ENCODE measurements around the gene CDH23. TPM values are rescaled to one million over a fixed set of nuclear protein-coding genes. Genes with fewer than 3 reads are reported as not detected.

CDH23 gene
- total and polyA plus RNA-seq, 2 donors from 2014 or later, result 1.1 to 6.4 TPM

DNA sequence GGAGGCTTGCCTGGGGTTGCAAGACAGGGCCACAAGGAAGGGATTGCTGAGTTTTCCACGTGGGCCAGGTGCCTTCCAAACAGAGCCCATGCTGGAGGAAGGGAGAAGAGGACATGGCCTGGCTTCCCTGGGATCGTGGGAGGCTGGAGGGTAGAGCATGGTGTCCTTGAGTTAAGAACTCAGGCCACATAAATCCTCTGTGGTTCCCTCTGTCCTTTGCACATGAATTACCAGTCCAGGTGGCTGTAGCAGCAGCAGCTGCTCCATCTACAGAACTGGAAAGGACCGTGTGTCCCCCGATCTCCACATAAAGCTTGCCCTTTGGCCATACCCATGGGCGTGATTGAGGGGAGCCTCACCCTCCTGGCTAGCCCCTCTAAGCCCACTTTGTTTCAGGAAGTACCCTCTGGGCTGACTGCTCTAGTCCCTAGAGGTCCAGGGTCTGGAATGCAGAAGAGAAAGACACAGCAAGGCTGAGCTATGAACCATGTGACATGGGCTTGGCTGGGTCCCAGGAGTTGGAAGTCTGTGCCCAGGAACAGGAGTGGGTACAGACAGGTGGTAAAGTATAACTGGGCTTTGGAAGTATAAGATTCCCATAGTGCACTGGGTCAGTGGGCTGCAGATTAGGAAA is 237.9 kb downstream of the CDH23 start:
- H3K9ac ChIP-seq (ENCODE audit: low read length in 3 of 3), result no peak overlapping the region
- no peaks in the 10 kb centered on the region for H3K9me3 ChIP-seq (ENCODE audit: control insufficient read depth in 2 of 3, insufficient read depth in 1 of 3, low read length in 3 of 3)
- FAIRE-seq, result no peak
- intact Hi-C loops (cut with DNase I), result no loop called here
- H3K36me3 ChIP-seq (ENCODE audit: control insufficient read depth in 2 of 3, insufficient read depth in 3 of 3, low read length in 3 of 3), result no peaks in the 10 kb centered on the region
- no peak overlapping the region for H3K4me3 ChIP-seq (ENCODE audit: low read length in 3 of 3)
- peaks cover 0 to 35% (median 21%) of the 10 kb centered on the region in 3 donors for H3K4me1 ChIP-seq (ENCODE audit: control insufficient read depth in 2 of 3, insufficient read depth in 2 of 3, low read depth in 1 of 3, low read length in 3 of 3)
- H3K27ac ChIP-seq (ENCODE audit: low read depth in 2 of 2, low read length in 2 of 2), result peak overlapping the region; percentile 56 to 77
- DNase-seq, result no peak
- TF ChIP-seq CTCF (IDR thresholded peaks at IDR 0.05; ENCODE audit: borderline replicate concordance, extremely low read depth, insufficient read depth), result no peak
- no peaks in the 10 kb centered on the region for H3K27me3 ChIP-seq (ENCODE audit: control insufficient read depth, insufficient read depth, low read length)

GRCh38 chr10:71635251-71635866 is 238.6 kb downstream of the CDH23 start:
- intact Hi-C loops (cut with DNase I), result no loop called here
- no peaks in the 10 kb centered on the region for H3K36me3 ChIP-seq (ENCODE audit: control insufficient read depth in 2 of 3, insufficient read depth in 3 of 3, low read length in 3 of 3)
- peak overlapping the region; percentile 24 to 44 for H3K27ac ChIP-seq (ENCODE audit: low read depth in 2 of 2, low read length in 2 of 2)
- H3K4me1 ChIP-seq (ENCODE audit: control insufficient read depth in 2 of 3, insufficient read depth in 2 of 3, low read depth in 1 of 3, low read length in 3 of 3), result peaks cover 0 to 35% (median 21%) of the 10 kb centered on the region in 3 donors
- FAIRE-seq (no peak), DNase-seq (no peak)
- H3K9me3 ChIP-seq (ENCODE audit: control insufficient read depth in 2 of 3, insufficient read depth in 1 of 3, low read length in 3 of 3), result no peaks in the 10 kb centered on the region
- H3K27me3 ChIP-seq (ENCODE audit: control insufficient read depth, insufficient read depth, low read length), result no peaks in the 10 kb centered on the region
- no peak overlapping the region for H3K9ac ChIP-seq (ENCODE audit: low read length in 3 of 3)
- no peak overlapping the region for H3K4me3 ChIP-seq (ENCODE audit: low read length in 3 of 3)
- no peak for TF ChIP-seq CTCF (IDR thresholded peaks at IDR 0.05; ENCODE audit: borderline replicate concordance, extremely low read depth, insufficient read depth)

DNA sequence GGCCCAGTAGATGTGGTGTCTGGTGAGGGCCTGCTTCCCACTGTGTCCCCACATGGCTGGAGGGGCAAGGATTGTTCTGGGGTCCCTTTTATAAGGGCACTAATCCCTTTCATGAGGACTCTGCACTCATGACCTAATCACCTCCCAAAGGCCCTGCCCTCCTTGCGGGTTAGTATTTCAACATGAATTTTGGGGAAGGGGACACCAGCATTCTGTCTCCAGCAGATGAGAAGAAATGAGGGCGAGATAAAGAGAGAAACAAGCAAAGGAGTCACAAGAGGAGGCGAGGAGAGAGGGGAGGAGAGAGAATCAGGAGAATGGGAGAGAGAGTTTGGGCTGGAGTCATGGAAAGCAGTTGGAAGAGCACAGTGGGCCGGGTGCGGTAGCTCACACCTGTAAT is 239.1 kb downstream of the CDH23 start:
- TF ChIP-seq CTCF (IDR thresholded peaks at IDR 0.05; ENCODE audit: borderline replicate concordance, extremely low read depth, insufficient read depth), result no peak
- H3K4me1 ChIP-seq (ENCODE audit: control insufficient read depth in 2 of 3, insufficient read depth in 2 of 3, low read depth in 1 of 3, low read length in 3 of 3), result peaks cover 0 to 35% (median 21%) of the 10 kb centered on the region in 3 donors
- FAIRE-seq (no peak), DNase-seq (no peak)
- H3K4me3 ChIP-seq (ENCODE audit: low read length in 3 of 3), result no peak overlapping the region
- no peak overlapping the region for H3K9ac ChIP-seq (ENCODE audit: low read length in 3 of 3)
- H3K27me3 ChIP-seq (ENCODE audit: control insufficient read depth, insufficient read depth, low read length), result no peaks in the 10 kb centered on the region
- H3K36me3 ChIP-seq (ENCODE audit: control insufficient read depth in 2 of 3, insufficient read depth in 3 of 3, low read length in 3 of 3), result no peaks in the 10 kb centered on the region
- intact Hi-C loops (cut with DNase I), result no loop called here
- no peaks in the 10 kb centered on the region for H3K9me3 ChIP-seq (ENCODE audit: control insufficient read depth in 2 of 3, insufficient read depth in 1 of 3, low read length in 3 of 3)
- no peak overlapping the region for H3K27ac ChIP-seq (ENCODE audit: low read depth in 2 of 2, low read length in 2 of 2)

All from kidney (tissue), 14 donors.